Caco-2 (cell line): ENCODE results near the gene CARM1. TPM values are rescaled to one million over a fixed set of nuclear protein-coding genes. Genes with fewer than 3 reads are reported as not detected.
A peak's percentile ranks its signal among the peaks of the same experiment; 100 is the strongest.
"Not testable (repeated sequence)": the region's sequence is repeated elsewhere in the genome, so short reads cannot be mapped to it uniquely, and the experiment has no call there.

Experiments used
- BruUV-seq: library from RNA; stranded (reverse); fragments of 400-500 nt; replicated peaks from 2 replicates; lab custom pipeline; 2021; lab: Mats Ljungman, UMichigan
- CTCF ChIA-PET: fragments of 300-600 bp; sonication (Branson Sonifier 250); formaldehyde crosslinking; loops from one replicate; lab custom pipeline; 2022; ENCODE audit warnings: antibody characterized with exemption; lab: Charles Lee
- POLR2A ChIA-PET: fragments of 300-600 bp; sonication (Branson Sonifier 250); formaldehyde crosslinking; loops from one replicate; lab custom pipeline; 2022; ENCODE audit warnings: antibody characterized with exemption; lab: Charles Lee
- DNase-seq, 2 experiments: peaks; one replicate each; pipeline versions ENCODE4 v3.0.0 to v3.0.0-alpha.2; 2020 to 2022
- H3K27me3 ChIP-seq: replicated peaks from 2 replicates; pipeline ENCODE4 v1.6.0; 2011; ENCODE audit warnings: low read length; ENCODE audit not compliant: control insufficient read depth, insufficient read depth
- H3K36me3 ChIP-seq: 2 replicates; pipeline ENCODE4 v1.5.1; 2011; ENCODE audit warnings: low read length; ENCODE audit not compliant: control insufficient read depth, insufficient read depth
- H3K4me1 ChIP-seq: fragments of 250-450 bp; sonication (Bioruptor Pico); 2 replicates; pipeline ENCODE4 v1.5.1; 2020; ENCODE audit warnings: mild to moderate bottlenecking
- H3K4me3 ChIP-seq: 2 replicates; pipeline ENCODE4 v1.5.1; 2011; ENCODE audit warnings: low read depth, mild to moderate bottlenecking, control low read depth, low read length
- H3K9me3 ChIP-seq: fragments of 250-450 bp; sonication (Bioruptor Pico); 2 replicates; pipeline ENCODE4 v1.5.1; 2020; ENCODE audit warnings: mild to moderate bottlenecking, moderate library complexity
- H3K27ac Mint-ChIP-seq: one replicate; pipeline ENCODE4 v1.8.0; 2022; ENCODE audit warnings: mixed read lengths; ENCODE audit not compliant: unreplicated experiment
- H3K27me3 Mint-ChIP-seq: one replicate; pipeline ENCODE4 v1.8.0; 2022; ENCODE audit warnings: mixed read lengths; ENCODE audit not compliant: insufficient read depth, unreplicated experiment
- H3K36me3 Mint-ChIP-seq: one replicate; pipeline ENCODE4 v1.8.0; 2022; ENCODE audit warnings: mild to moderate bottlenecking, mixed read lengths; ENCODE audit not compliant: insufficient read depth, unreplicated experiment
- H3K4me1 Mint-ChIP-seq: one replicate; pipeline ENCODE4 v1.8.0; 2022; ENCODE audit warnings: low read depth, mixed read lengths; ENCODE audit not compliant: unreplicated experiment
- H3K4me3 Mint-ChIP-seq: one replicate; pipeline ENCODE4 v1.8.0; 2022; ENCODE audit warnings: mild to moderate bottlenecking, moderate library complexity, mixed read lengths; ENCODE audit not compliant: unreplicated experiment
- H3K9me3 Mint-ChIP-seq: one replicate; pipeline ENCODE4 v1.8.0; 2022; ENCODE audit warnings: mixed read lengths; ENCODE audit not compliant: unreplicated experiment
- CTCF ChIP-seq, 2 experiments: fragments of 200-600 bp in 1 of 2; IDR thresholded peaks; 1 replicate in 1 of 2; 2 replicates in 1 of 2; pipeline versions ENCODE4 v1.5.1 to v1.8.0; 2011 to 2022; ENCODE audit warnings: antibody characterized with exemption in 1 of 2, control low read depth in 1 of 2, inconsistent platforms in 1 of 2, low read depth in 1 of 2, low read length in 1 of 2, mild to moderate bottlenecking in 1 of 2, moderate library complexity in 1 of 2; ENCODE audit not compliant: insufficient read depth in 1 of 2, severe bottlenecking in 1 of 2, unreplicated experiment in 1 of 2
- intact Hi-C: fragments of 100-400 bp; cut with micrococcal nuclease; formaldehyde crosslinking; loops from one replicate; pipeline ENCODE4 v1.10.0; 2022; ENCODE audit not compliant: unreplicated experiment
- total RNA-seq: library from RNA; stranded (reverse); gene quantifications from 2 replicates; pipeline ENCODE4 v1.2.3, GENCODE V29; 2022

CARM1 gene
- total RNA-seq, 1 experiment from 2014 or later = 97.9 TPM

GRCh38 chr19:10946958-10947657 lies 75.8 kb downstream of the CARM1 start:
- Histone ChIP-seq H3K4me1 (peaks cover 6% of the 10 kb centered on the region), H3K9me3 (no peaks in the 10 kb centered on the region), H3K4me3 (no peak overlapping the region), H3K27me3 (no peaks in the 10 kb centered on the region), H3K36me3 (no peaks in the 10 kb centered on the region)
- no TSS peak for BruUV-seq
- no peak overlapping the region for H3K27ac Mint-ChIP-seq
- intact Hi-C loops = no loop called here
- H3K4me1 Mint-ChIP-seq = no peaks in the 10 kb centered on the region
- ChIA-PET POLR2A (no interaction called here), CTCF (no interaction called here)
- H3K27me3 Mint-ChIP-seq = no peaks in the 10 kb centered on the region
- TF ChIP-seq CTCF (IDR thresholded peaks at IDR 0.05; ENCODE audit: insufficient read depth in 1 of 2, low read depth in 1 of 2, low read length in 1 of 2, severe bottlenecking in 1 of 2, unreplicated experiment in 1 of 2) = no peak
- H3K9me3 Mint-ChIP-seq = no peaks in the 10 kb centered on the region
- no peak overlapping the region for H3K4me3 Mint-ChIP-seq
- no peaks in the 10 kb centered on the region for H3K36me3 Mint-ChIP-seq
- no peak for DNase-seq

- intact Hi-C loops = loop anchor here (2.0 kb wide), 1 partner anchor 14 kb away; no protein-coding TSS in a partner anchor
- Histone ChIP-seq H3K4me3 (no peak overlapping the region), H3K4me1 (peaks cover 13% of the 10 kb centered on the region), H3K36me3 (no peaks in the 10 kb centered on the region), H3K9me3 (no peaks in the 10 kb centered on the region), H3K27me3 (no peaks in the 10 kb centered on the region)
- DNase-seq = peak; percentile 67 to 72
- no peaks in the 10 kb centered on the region for H3K9me3 Mint-ChIP-seq
- no peak overlapping the region for H3K27ac Mint-ChIP-seq
- no peaks in the 10 kb centered on the region for H3K27me3 Mint-ChIP-seq
- no peaks in the 10 kb centered on the region for H3K36me3 Mint-ChIP-seq
- no peak overlapping the region for H3K4me3 Mint-ChIP-seq
- CTCF ChIA-PET = interaction anchor here (1.3 kb wide), 1 partner anchor 11 kb away, joined by 9 read pairs; no protein-coding TSS in a partner anchor
- no TSS peak for BruUV-seq
- POLR2A ChIA-PET = no interaction called here
- H3K4me1 Mint-ChIP-seq = no peaks in the 10 kb centered on the region
- TF ChIP-seq CTCF (IDR thresholded peaks at IDR 0.05; ENCODE audit: insufficient read depth in 1 of 2, low read depth in 1 of 2, low read length in 1 of 2, severe bottlenecking in 1 of 2, unreplicated experiment in 1 of 2) = no peak
Measured at GRCh38 chr19:10952809-10953208, 81.5 kb downstream of the CARM1 start.

- Mint-ChIP-seq H3K4me3 (peak overlapping the region; percentile 83), H3K36me3 (peaks cover 10% of the 10 kb centered on the region), H3K27ac (peak overlapping the region; percentile 91)
- intact Hi-C loops, H3K36me3 ChIP-seq, H3K27me3 ChIP-seq, H3K4me1 Mint-ChIP-seq, DNase-seq, H3K9me3 ChIP-seq, BruUV-seq, H3K9me3 Mint-ChIP-seq, H3K4me1 ChIP-seq, H3K27me3 Mint-ChIP-seq: not testable (repeated sequence)
- peak overlapping the region; percentile 75; the same call in 1 of the 2 replicates for H3K4me3 ChIP-seq
- ChIA-PET POLR2A (interaction anchor here (0.6 kb wide), 1 partner anchor 23 kb away, joined by 5 read pairs; no protein-coding TSS in a partner anchor), CTCF (interaction anchor here (1.5 kb wide), 1 partner anchor 18 kb away, joined by 5 read pairs; no protein-coding TSS in a partner anchor)
Measured at GRCh38 chr19:10959277-10959968, 88.1 kb downstream of the CARM1 start.
